ENCODE measurements around the gene UMODL1. TPM values are rescaled to one million over a fixed set of nuclear protein-coding genes. Genes with fewer than 3 reads are reported as not detected.

The UMODL1 gene
- total RNA-seq, 1 experiment from 2014 or later = 0.20 TPM

- Mint-ChIP-seq H3K27me3 (ENCODE audit: insufficient read depth, unreplicated experiment) (no peaks in the 10 kb centered on the region), H3K9me3 (ENCODE audit: unreplicated experiment) (peaks cover 8% of the 10 kb centered on the region), H3K4me3 (ENCODE audit: unreplicated experiment) (no peak overlapping the region), H3K27ac (ENCODE audit: unreplicated experiment) (no peak overlapping the region), H3K4me1 (ENCODE audit: low read depth, unreplicated experiment) (peaks cover 23% of the 10 kb centered on the region), H3K36me3 (ENCODE audit: insufficient read depth, unreplicated experiment) (no peaks in the 10 kb centered on the region)
- DNase-seq = no peak
- Histone ChIP-seq H3K9me3 (no peaks in the 10 kb centered on the region), H3K27me3 (replicated peaks; ENCODE audit: control insufficient read depth, insufficient read depth, low read length) (no peaks in the 10 kb centered on the region), H3K4me1 (peaks cover 20% of the 10 kb centered on the region), H3K4me3 (ENCODE audit: low read depth, low read length) (no peak overlapping the region), H3K36me3 (ENCODE audit: control insufficient read depth, insufficient read depth, low read length) (no peaks in the 10 kb centered on the region)
- ChIA-PET CTCF (interaction anchor here (0.6 to 1.1 kb wide), 2 partner anchors 78 to 323 kb away, joined by 3 read pairs; no protein-coding TSS in a partner anchor), POLR2A (no interaction called here)
- TF ChIP-seq CTCF (IDR thresholded peaks at IDR 0.05; ENCODE audit: insufficient read depth in 1 of 2, low read depth in 1 of 2, low read length in 1 of 2, severe bottlenecking in 1 of 2, unreplicated experiment in 1 of 2) = no peak
- intact Hi-C loops (cut with micrococcal nuclease; ENCODE audit: unreplicated experiment) = no loop called here
- no TSS peak for BruUV-seq (replicated peaks)
Observed at GRCh38 chr21:42039911-42040351, 31.2 kb upstream of the UMODL1 start.

GRCh38 chr21:42040411-42041180, 30.5 kb upstream of the UMODL1 start:
- H3K4me3 Mint-ChIP-seq (ENCODE audit: unreplicated experiment) = no peak overlapping the region
- peaks cover 8% of the 10 kb centered on the region for H3K9me3 Mint-ChIP-seq (ENCODE audit: unreplicated experiment)
- no peak for DNase-seq
- BruUV-seq (replicated peaks) = no TSS peak
- H3K36me3 Mint-ChIP-seq (ENCODE audit: insufficient read depth, unreplicated experiment) = no peaks in the 10 kb centered on the region
- H3K4me1 Mint-ChIP-seq (ENCODE audit: low read depth, unreplicated experiment) = peaks cover 23% of the 10 kb centered on the region
- Histone ChIP-seq H3K36me3 (ENCODE audit: control insufficient read depth, insufficient read depth, low read length) (no peaks in the 10 kb centered on the region), H3K4me3 (ENCODE audit: low read depth, low read length) (no peak overlapping the region), H3K4me1 (peaks cover 20% of the 10 kb centered on the region), H3K9me3 (no peaks in the 10 kb centered on the region), H3K27me3 (replicated peaks; ENCODE audit: control insufficient read depth, insufficient read depth, low read length) (no peaks in the 10 kb centered on the region)
- H3K27ac Mint-ChIP-seq (ENCODE audit: unreplicated experiment) = no peak overlapping the region
- ChIA-PET CTCF (interaction anchor here (0.6 to 1.1 kb wide), 2 partner anchors 77 to 322 kb away, joined by 3 read pairs; no protein-coding TSS in a partner anchor), POLR2A (no interaction called here)
- no peak for TF ChIP-seq CTCF (IDR thresholded peaks at IDR 0.05; ENCODE audit: insufficient read depth in 1 of 2, low read depth in 1 of 2, low read length in 1 of 2, severe bottlenecking in 1 of 2, unreplicated experiment in 1 of 2)
- no peaks in the 10 kb centered on the region for H3K27me3 Mint-ChIP-seq (ENCODE audit: insufficient read depth, unreplicated experiment)
- intact Hi-C loops (cut with micrococcal nuclease; ENCODE audit: unreplicated experiment) = no loop called here

- BruUV-seq (replicated peaks) = no TSS peak
- Mint-ChIP-seq H3K4me3 (ENCODE audit: unreplicated experiment) (no peak overlapping the region), H3K9me3 (ENCODE audit: unreplicated experiment) (peaks cover 8% of the 10 kb centered on the region), H3K27ac (ENCODE audit: unreplicated experiment) (no peak overlapping the region), H3K4me1 (ENCODE audit: low read depth, unreplicated experiment) (peaks cover 23% of the 10 kb centered on the region), H3K36me3 (ENCODE audit: insufficient read depth, unreplicated experiment) (no peaks in the 10 kb centered on the region), H3K27me3 (ENCODE audit: insufficient read depth, unreplicated experiment) (no peaks in the 10 kb centered on the region)
- H3K4me1 ChIP-seq = peaks cover 20% of the 10 kb centered on the region
- intact Hi-C loops (cut with micrococcal nuclease; ENCODE audit: unreplicated experiment) = no loop called here
- POLR2A ChIA-PET = no interaction called here
- CTCF ChIA-PET = no interaction called here
- H3K9me3 ChIP-seq = no peaks in the 10 kb centered on the region
- no peak for DNase-seq
- H3K36me3 ChIP-seq (ENCODE audit: control insufficient read depth, insufficient read depth, low read length) = no peaks in the 10 kb centered on the region
- TF ChIP-seq CTCF (IDR thresholded peaks at IDR 0.05; ENCODE audit: insufficient read depth in 1 of 2, low read depth in 1 of 2, low read length in 1 of 2, severe bottlenecking in 1 of 2, unreplicated experiment in 1 of 2) = no peak
- H3K4me3 ChIP-seq (ENCODE audit: low read depth, low read length) = no peak overlapping the region
- H3K27me3 ChIP-seq (replicated peaks; ENCODE audit: control insufficient read depth, insufficient read depth, low read length) = no peaks in the 10 kb centered on the region
Observed at GRCh38 chr21:42041246-42041645, 29.9 kb upstream of the UMODL1 start.
